SK-N-SH (cell line): ENCODE results near the gene HRH3. TPM values are rescaled to one million over a fixed set of nuclear protein-coding genes. Genes with fewer than 3 reads are reported as not detected.

Experiments used
- CTCF ChIA-PET: fragments of 300-600, 350-600 bp; formaldehyde crosslinking; extraction: SDS; loops from one replicate; lab custom pipeline; 2021; lab: Yijun Ruan, JAX
- POLR2A ChIA-PET: fragments of 350-600 bp; sonication (Branson Sonifier 250); formaldehyde crosslinking; extraction: SDS; loops from one replicate; lab custom pipeline; 2020; ENCODE audit warnings: antibody characterized with exemption, inconsistent platforms; lab: Yijun Ruan, JAX
- DNase-seq: peaks from one replicate; pipeline ENCODE4 v3.0.0; 2012
- H2AFZ ChIP-seq: fragments of 200-600 bp; sonication (generic); 2 replicates; pipeline ENCODE4 v1.8.1; 2016; ENCODE audit warnings: antibody characterized with exemption, mild to moderate bottlenecking, low read depth
- H3F3A ChIP-seq: fragments of 200-600 bp; sonication (generic); replicated peaks from 2 replicates; pipeline ENCODE3; 2016; ENCODE audit warnings: antibody characterized with exemption, mild to moderate bottlenecking; ENCODE audit not compliant: insufficient read depth
- H3K27ac ChIP-seq, 2 experiments: fragments of 200-500 bp in 1 of 2; fragments of 200-600 bp in 1 of 2; sonication (Bioruptor generic) in 1 of 2; sonication (generic), shearing (Covaris generic) in 1 of 2; 2 replicates each; pipeline versions ENCODE4 v1.5.1 to v1.6.1; 2014 to 2016; ENCODE audit warnings: low read depth in 2 of 2, inconsistent platforms in 1 of 2, low read length in 1 of 2, mild to moderate bottlenecking in 1 of 2, mixed read lengths in 1 of 2
- H3K27me3 ChIP-seq: fragments of 200-600 bp; sonication (generic), shearing (Covaris generic); 2 replicates; pipeline ENCODE4 v1.6.1; 2016; ENCODE audit warnings: mixed run types; ENCODE audit not compliant: insufficient read depth
- H3K36me3 ChIP-seq, 2 experiments: fragments of 200-500 bp in 1 of 2; fragments of 200-600 bp in 1 of 2; sonication (Bioruptor generic) in 1 of 2; sonication (generic) in 1 of 2; replicated peaks in 1 of 2; 2 replicates each; pipeline versions ENCODE3 to v1.5.1; 2014 to 2016; ENCODE audit warnings: low read length in 1 of 2, mild to moderate bottlenecking in 1 of 2; ENCODE audit not compliant: insufficient read depth in 2 of 2, control insufficient read depth in 1 of 2
- H3K4me1 ChIP-seq, 2 experiments: fragments of 200-500 bp in 1 of 2; fragments of 200-600 bp in 1 of 2; sonication (Bioruptor generic) in 1 of 2; sonication (generic), shearing (Covaris generic) in 1 of 2; 2 replicates each; pipeline versions ENCODE4 v1.5.1 to v1.6.1; 2014 to 2016; ENCODE audit warnings: low read depth in 1 of 2, low read length in 1 of 2, mixed run types in 1 of 2; ENCODE audit not compliant: insufficient read depth in 2 of 2, control insufficient read depth in 1 of 2
- H3K4me2 ChIP-seq: fragments of 200-600 bp; sonication (generic), shearing (Covaris generic); 2 replicates; pipeline ENCODE4 v1.6.1; 2017; ENCODE audit warnings: mixed run types
- H3K4me3 ChIP-seq, 2 experiments: fragments of 200-500 bp in 1 of 2; fragments of 200-600 bp in 1 of 2; sonication (Bioruptor generic) in 1 of 2; sonication (generic), shearing (Covaris generic) in 1 of 2; 2 replicates each; pipeline versions ENCODE4 v1.5.1 to v1.8.1; 2014 to 2016; ENCODE audit warnings: low read depth in 2 of 2, inconsistent platforms in 1 of 2, low read length in 1 of 2, mild to moderate bottlenecking in 1 of 2, mixed read lengths in 1 of 2, moderate library complexity in 1 of 2
- H3K79me2 ChIP-seq: fragments of 200-600 bp; sonication (generic); 2 replicates; pipeline ENCODE4 v1.8.1; 2017; ENCODE audit warnings: mild to moderate bottlenecking; ENCODE audit not compliant: insufficient read depth
- H3K9ac ChIP-seq: fragments of 200-600 bp; sonication (generic); 2 replicates; pipeline ENCODE4 v1.6.1; 2017; ENCODE audit warnings: mixed run types
- H3K9me2 ChIP-seq: fragments of 200-600 bp; sonication (generic); 2 replicates; pipeline ENCODE4 v1.6.1; 2017; ENCODE audit warnings: mixed run types
- H3K9me3 ChIP-seq: fragments of 200-600 bp; sonication (generic); 2 replicates; pipeline ENCODE4 v1.6.1; 2017; ENCODE audit warnings: mixed run types, mild to moderate bottlenecking, moderate library complexity
- H4K20me1 ChIP-seq: fragments of 200-600 bp; sonication (generic); 2 replicates; pipeline ENCODE4 v1.6.1; 2017; ENCODE audit warnings: mild to moderate bottlenecking, mixed run types; ENCODE audit not compliant: insufficient read depth
- ELF1 ChIP-seq: IDR thresholded peaks from 2 replicates; pipeline ENCODE4 v1.4.0; 2012
- GABPA ChIP-seq: IDR thresholded peaks from 2 replicates; pipeline ENCODE4 v1.4.0; 2012; ENCODE audit warnings: low read depth, mild to moderate bottlenecking
- NFIC ChIP-seq: IDR thresholded peaks from 2 replicates; pipeline ENCODE4 v1.4.0; 2012; ENCODE audit warnings: borderline replicate concordance
- RCOR1 ChIP-seq: fragments of 150-350 bp; IDR thresholded peaks from 2 replicates; pipeline ENCODE4 v1.6.1; 2017; ENCODE audit warnings: antibody characterized with exemption, low read length
- RFX5 ChIP-seq: IDR thresholded peaks from 2 replicates; pipeline ENCODE4 v1.6.1; 2012; ENCODE audit warnings: mild to moderate bottlenecking, improper control_type of control experiment, low read length
- SMC3 ChIP-seq: IDR thresholded peaks from 2 replicates; pipeline ENCODE4 v1.6.1; 2012; ENCODE audit warnings: low read depth, low read length, improper control_type of control experiment
- WGBS: methylation state at CpG from one replicate; pipeline ENCODE4 v1.1.6; 2017; ENCODE audit warnings: low lambda C conversion rate; 5-methylcytosine and 5-hydroxymethylcytosine counted together
- polyA plus RNA-seq, 3 experiments: library from polyadenylated mRNA; depleted of rRNA; stranded (reverse); fragments of >200 nt; gene quantifications; 2 replicates each; pipeline ENCODE4 v1.2.3, GENCODE V29; 2012
- TF ChIP-seq, protein P1 (sequence below): IDR thresholded peaks from 2 replicates; pipeline ENCODE4 v1.6.1; 2012; ENCODE audit warnings: mild to moderate bottlenecking, low read depth, low read length, moderate library complexity
- TF ChIP-seq, protein P2 (sequence below): IDR thresholded peaks from 2 replicates; pipeline ENCODE4; 2012
- TF ChIP-seq, protein P3 (sequence below): IDR thresholded peaks from 2 replicates; pipeline ENCODE4 v1.4.0; 2012; ENCODE audit warnings: low read depth, borderline replicate concordance
- TF ChIP-seq, protein P4 (sequence below): IDR thresholded peaks from 2 replicates; pipeline ENCODE4 v1.4.0; 2012; ENCODE audit warnings: low read depth

HRH3 gene
- polyA plus RNA-seq, 1 of the 3 experiments (the other 2 are of a cell fraction): 0.02 TPM

DNA sequence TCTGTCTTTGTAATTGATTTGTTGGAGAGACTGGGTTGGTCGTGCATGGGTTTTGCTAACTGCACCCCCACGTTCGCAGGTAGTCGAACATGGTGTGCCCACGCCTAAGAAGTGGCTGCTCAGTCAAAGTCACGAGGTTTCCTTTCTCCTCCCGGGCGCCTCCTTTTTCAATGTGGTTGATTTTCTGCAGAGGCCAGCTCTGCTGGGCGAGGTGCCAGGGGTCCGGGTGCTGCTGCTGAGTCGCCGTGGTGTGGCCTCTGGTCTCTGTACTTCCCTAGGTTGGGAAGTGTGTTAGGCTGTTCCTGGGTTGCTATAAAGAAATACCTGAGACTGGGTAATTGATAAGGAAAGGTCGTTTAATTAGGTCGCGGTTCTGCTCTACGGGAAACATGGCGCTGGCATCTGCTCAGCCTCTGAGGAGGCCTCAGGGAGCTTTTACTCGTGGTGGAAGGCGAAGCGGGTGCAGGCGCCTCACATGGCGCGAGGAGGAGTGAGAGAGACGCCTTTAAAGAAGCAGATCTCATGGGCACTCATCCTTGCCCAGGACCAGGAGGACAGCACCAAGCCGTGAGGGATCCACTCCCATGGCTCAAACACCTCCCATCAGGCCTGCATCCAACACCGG lies 32.4 kb upstream of the HRH3 start:
- no peak for DNase-seq
- no peaks in the 10 kb centered on the region for H3K9me3 ChIP-seq
- H3K4me3 ChIP-seq: no peak overlapping the region
- peaks cover 72% of the 10 kb centered on the region for H4K20me1 ChIP-seq
- H2AFZ ChIP-seq: no peak overlapping the region
- no peak overlapping the region for H3K9ac ChIP-seq
- H3K9me2 ChIP-seq: no peaks in the 10 kb centered on the region
- ChIA-PET CTCF (interaction anchor here (0.9 to 1.0 kb wide), 2 partner anchors 10 to 17 kb away, joined by 3 read pairs; no protein-coding TSS in a partner anchor), POLR2A (no interaction called here)
- 91% methylated on average over 25 of the region's 26 CpGs for WGBS
- H3K79me2 ChIP-seq: peaks cover 73% of the 10 kb centered on the region
- H3K27ac ChIP-seq: no peak overlapping the region
- H3K27me3 ChIP-seq: no peaks in the 10 kb centered on the region
- no peaks in the 10 kb centered on the region for H3F3A ChIP-seq
- H3K4me2 ChIP-seq: no peak overlapping the region
- no peaks in the 10 kb centered on the region for H3K4me1 ChIP-seq
- peaks cover 0 to 4% of the 10 kb centered on the region in 2 experiments for H3K36me3 ChIP-seq
- TF ChIP-seq, protein P1, sequence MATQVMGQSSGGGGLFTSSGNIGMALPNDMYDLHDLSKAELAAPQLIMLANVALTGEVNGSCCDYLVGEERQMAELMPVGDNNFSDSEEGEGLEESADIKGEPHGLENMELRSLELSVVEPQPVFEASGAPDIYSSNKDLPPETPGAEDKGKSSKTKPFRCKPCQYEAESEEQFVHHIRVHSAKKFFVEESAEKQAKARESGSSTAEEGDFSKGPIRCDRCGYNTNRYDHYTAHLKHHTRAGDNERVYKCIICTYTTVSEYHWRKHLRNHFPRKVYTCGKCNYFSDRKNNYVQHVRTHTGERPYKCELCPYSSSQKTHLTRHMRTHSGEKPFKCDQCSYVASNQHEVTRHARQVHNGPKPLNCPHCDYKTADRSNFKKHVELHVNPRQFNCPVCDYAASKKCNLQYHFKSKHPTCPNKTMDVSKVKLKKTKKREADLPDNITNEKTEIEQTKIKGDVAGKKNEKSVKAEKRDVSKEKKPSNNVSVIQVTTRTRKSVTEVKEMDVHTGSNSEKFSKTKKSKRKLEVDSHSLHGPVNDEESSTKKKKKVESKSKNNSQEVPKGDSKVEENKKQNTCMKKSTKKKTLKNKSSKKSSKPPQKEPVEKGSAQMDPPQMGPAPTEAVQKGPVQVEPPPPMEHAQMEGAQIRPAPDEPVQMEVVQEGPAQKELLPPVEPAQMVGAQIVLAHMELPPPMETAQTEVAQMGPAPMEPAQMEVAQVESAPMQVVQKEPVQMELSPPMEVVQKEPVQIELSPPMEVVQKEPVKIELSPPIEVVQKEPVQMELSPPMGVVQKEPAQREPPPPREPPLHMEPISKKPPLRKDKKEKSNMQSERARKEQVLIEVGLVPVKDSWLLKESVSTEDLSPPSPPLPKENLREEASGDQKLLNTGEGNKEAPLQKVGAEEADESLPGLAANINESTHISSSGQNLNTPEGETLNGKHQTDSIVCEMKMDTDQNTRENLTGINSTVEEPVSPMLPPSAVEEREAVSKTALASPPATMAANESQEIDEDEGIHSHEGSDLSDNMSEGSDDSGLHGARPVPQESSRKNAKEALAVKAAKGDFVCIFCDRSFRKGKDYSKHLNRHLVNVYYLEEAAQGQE: no peak
- TF ChIP-seq, protein P2, sequence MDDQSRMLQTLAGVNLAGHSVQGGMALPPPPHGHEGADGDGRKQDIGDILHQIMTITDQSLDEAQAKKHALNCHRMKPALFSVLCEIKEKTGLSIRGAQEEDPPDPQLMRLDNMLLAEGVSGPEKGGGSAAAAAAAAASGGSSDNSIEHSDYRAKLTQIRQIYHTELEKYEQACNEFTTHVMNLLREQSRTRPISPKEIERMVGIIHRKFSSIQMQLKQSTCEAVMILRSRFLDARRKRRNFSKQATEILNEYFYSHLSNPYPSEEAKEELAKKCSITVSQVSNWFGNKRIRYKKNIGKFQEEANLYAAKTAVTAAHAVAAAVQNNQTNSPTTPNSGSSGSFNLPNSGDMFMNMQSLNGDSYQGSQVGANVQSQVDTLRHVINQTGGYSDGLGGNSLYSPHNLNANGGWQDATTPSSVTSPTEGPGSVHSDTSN: no peak
- TF ChIP-seq, protein P3, sequence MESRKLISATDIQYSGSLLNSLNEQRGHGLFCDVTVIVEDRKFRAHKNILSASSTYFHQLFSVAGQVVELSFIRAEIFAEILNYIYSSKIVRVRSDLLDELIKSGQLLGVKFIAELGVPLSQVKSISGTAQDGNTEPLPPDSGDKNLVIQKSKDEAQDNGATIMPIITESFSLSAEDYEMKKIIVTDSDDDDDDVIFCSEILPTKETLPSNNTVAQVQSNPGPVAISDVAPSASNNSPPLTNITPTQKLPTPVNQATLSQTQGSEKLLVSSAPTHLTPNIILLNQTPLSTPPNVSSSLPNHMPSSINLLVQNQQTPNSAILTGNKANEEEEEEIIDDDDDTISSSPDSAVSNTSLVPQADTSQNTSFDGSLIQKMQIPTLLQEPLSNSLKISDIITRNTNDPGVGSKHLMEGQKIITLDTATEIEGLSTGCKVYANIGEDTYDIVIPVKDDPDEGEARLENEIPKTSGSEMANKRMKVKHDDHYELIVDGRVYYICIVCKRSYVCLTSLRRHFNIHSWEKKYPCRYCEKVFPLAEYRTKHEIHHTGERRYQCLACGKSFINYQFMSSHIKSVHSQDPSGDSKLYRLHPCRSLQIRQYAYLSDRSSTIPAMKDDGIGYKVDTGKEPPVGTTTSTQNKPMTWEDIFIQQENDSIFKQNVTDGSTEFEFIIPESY: no peak
- TF ChIP-seq RCOR1 (no peak), RFX5 (no peak), ELF1 (no peak), NFIC (no peak), SMC3 (no peak), GABPA (no peak)
- TF ChIP-seq, protein P4, sequence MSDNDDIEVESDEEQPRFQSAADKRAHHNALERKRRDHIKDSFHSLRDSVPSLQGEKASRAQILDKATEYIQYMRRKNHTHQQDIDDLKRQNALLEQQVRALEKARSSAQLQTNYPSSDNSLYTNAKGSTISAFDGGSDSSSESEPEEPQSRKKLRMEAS: no peak
- TF ChIP-seq, all 33 proteins: peak for 0
